Activated CD8-positive, alpha-beta memory T cell treated with anti-CD3 and anti-CD28 coated beads for 1 hour (primary cell): ENCODE results near the gene SCIMP.
"Not testable (repeated sequence)": the region's sequence is repeated elsewhere in the genome, so short reads cannot be mapped to it uniquely, and the experiment has no call there.

Experiments used
- DNase-seq, 2 donors: peaks; one replicate each; pipeline ENCODE4 v3.0.0-alpha.2; 2020; ENCODE audit warnings: low read depth in 1 of 2; ENCODE audit errors: extremely low read depth in 1 of 2

Gene SCIMP

GRCh38 chr17:5238333-5238732 is 3.7 kb upstream of the SCIMP start:
- no peak for DNase-seq

- no peak for DNase-seq
Observed at GRCh38 chr17:5237541-5238016, 2.9 kb upstream of the SCIMP start.

- DNase-seq, result no peak
Observed at GRCh38 chr17:5236938-5237540, 2.4 kb upstream of the SCIMP start.

DNA sequence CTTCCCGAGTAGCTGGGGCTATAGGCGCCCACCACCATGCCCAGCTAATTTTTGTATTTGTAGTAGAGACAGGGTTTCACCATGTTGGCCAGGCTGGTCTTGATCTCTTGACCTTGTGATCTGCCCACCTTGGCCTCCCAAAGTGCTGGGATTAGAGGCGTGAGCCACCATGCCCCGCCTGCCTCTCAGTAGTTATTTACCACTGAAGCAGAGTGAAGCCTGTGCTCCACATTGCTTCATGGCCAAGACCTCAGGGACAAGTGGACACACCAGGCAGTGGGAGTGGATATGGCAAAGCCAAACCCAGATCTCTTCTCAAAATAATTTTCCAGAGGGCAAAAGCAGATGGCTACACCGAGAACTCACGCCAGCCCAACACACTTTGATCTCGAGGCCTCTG is 1.2 kb downstream of the SCIMP start:
- not testable (repeated sequence) for DNase-seq

DNA sequence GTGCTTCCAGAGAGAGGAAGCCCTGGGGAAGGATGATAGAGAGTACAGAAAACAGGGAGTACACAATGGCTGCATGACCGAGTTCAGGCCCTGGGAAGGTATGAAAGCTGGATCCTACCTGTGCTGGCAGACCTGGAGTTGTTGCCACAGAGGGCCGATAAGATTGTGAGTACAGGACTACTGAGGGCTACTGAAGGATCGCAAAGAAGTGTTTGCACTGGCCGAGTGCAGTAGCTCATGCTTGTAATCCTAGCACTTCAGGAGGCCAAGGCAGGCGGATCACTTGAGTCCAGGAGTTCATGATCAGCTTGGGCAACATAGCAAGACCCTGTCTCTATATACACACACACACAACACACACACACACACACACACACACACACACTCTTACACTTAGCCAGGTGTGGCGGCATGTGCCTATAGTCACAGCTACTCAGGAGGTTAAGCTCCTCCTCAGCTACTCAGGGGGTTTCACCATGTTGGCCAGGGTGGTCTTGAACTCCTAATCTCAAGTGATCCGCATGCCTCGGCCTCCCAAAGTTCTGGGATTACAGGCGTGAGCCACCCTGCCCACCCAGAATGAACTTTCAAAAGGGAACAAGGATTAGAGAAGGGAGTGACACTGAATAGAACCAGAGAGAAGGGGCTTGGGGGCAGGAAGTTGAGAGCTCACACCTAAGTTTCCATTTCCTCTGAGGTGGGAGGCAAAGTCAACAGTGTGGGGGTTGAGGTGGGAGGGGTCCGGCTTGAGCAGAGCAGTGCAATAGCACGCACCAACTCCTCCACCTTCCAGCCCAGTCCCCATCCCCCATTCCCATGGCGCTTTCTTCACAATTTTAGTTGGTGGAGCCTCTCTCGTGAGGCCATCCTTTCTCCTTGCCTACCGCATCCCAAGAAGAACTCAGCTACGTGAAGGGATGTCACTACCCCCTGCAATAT is 7.5 kb downstream of the SCIMP start:
- peak in 1 of 2 donors; percentile 16 for DNase-seq

DNA sequence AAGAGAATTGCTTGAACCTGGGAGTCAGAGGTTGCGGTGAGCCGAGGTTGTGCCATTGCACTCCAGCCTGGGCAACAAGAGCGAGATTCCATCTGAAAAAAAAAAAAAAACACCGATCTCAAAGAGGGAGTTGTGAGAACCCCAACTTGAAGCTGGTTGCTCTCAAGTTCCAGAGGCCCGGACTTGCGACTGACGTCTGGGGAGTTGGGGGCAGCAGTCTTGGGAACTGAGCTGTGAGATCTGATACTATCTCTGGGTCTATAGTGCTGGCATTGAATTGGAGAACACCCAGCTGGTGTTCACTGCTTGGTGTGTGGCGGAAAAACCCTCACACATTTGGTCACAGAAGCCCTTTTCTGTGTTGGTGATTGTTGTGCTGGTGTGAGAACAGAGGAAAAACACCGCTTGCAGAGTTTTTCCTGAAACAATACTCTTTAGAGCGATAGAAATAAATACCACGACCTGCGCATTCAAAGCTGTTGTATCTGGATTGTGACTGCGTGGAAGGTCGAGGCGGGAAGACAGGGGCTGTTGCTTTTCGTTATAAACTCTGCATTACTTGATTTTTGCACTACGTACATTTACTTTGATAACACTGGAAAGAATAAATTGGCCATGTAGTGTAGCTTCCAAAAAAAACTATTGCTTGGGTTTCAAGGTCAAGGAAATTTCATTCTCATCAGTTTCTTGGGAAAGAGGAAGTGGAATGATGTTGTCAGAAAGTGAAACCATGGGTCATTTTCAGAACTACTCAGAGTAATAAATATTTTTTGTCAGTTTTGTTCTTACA is 8.8 kb downstream of the SCIMP start:
- DNase-seq, result no peak

DNA sequence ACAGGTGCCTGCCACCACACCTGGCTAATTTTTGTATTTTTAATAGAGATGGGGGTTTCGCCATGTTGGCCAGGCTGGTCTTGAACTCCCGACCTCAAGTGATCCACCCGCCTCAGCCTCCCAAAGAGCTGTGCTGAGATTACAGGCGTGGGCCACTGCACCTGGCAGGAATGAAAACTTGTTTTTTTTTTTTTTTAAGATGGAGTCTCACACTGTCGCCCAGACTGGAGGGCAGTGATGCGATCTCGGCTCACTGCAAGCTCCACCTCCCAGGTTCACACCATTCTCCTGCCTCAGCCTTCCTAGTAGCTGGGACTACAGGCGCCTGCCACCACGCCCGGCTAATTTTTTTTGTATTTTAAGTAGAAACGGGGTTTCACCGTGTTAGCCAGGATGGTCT is 12.7 kb downstream of the SCIMP start:
- not testable (repeated sequence) for DNase-seq

GRCh38 chr17:5220074-5220473 is 14.6 kb downstream of the SCIMP start:
- DNase-seq, result no peak

- no peak for DNase-seq
Observed at GRCh38 chr17:5219536-5219935, 15.1 kb downstream of the SCIMP start.

DNA sequence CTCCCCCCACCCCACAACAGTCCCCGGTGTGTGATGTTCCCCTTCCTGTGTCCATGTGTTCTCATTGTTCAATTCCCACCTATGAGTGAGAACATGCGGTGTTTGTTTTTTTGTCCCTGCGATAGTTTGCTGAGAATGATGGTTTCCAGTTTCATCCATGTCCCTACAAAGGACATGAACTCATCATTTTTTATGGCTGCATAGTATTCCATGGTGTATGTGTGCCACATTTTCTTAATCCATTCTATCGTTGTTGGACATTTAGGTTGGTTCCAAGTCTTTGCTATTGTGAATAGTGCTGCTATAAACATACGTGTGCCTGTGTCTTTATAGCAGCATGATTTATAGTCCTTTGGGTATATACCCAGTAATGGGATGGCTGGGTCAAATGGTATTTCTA is 17.1 kb downstream of the SCIMP start:
- not testable (repeated sequence) for DNase-seq

- no peak for DNase-seq
Observed at GRCh38 chr17:5211458-5211857, 23.2 kb downstream of the SCIMP start.

GRCh38 chr17:5210614-5211252 is 23.9 kb downstream of the SCIMP start:
- DNase-seq, result no peak

DNA sequence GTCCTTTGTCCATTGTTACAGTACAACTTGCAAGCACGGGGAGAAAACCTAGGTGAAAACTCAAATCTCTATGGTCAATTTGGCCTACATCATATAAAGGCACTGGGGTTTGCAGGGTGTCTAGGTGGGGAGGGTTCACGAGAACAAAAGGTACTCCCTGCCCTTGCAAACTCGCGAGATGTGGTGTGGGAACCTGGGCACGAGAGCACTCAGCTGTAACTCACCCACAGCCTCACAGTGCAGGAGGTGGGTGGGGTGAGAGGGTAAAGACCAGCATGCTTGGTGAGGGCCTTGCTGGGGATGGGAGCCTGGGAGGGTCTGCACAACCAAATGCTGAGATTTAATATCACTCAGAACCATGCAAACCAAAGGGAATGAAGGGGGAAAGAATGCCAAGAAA is 24.6 kb downstream of the SCIMP start:
- DNase-seq, result no peak

DNA sequence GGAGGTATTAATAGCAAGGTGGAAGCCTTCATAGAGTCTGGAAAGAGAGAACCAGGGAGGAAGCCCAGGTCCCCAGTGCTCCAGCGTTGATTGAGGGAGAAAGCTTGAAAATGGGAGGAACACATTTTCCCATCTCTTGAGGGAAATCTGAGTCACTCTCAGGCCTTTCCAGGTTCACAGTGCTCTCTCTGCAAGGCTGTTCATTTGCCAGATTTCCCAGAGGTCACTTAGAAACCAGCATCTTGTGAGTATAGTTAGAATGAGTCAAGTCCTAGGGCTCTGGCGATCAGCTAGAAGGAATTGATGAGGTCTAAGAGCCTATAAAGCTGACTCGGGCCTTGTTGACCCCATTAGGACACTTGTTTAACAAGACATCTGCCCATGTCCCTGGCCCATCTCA is 25.3 kb downstream of the SCIMP start:
- no peak for DNase-seq

- DNase-seq, result no peak
Observed at GRCh38 chr17:5203908-5204294, 30.8 kb downstream of the SCIMP start.

DNA sequence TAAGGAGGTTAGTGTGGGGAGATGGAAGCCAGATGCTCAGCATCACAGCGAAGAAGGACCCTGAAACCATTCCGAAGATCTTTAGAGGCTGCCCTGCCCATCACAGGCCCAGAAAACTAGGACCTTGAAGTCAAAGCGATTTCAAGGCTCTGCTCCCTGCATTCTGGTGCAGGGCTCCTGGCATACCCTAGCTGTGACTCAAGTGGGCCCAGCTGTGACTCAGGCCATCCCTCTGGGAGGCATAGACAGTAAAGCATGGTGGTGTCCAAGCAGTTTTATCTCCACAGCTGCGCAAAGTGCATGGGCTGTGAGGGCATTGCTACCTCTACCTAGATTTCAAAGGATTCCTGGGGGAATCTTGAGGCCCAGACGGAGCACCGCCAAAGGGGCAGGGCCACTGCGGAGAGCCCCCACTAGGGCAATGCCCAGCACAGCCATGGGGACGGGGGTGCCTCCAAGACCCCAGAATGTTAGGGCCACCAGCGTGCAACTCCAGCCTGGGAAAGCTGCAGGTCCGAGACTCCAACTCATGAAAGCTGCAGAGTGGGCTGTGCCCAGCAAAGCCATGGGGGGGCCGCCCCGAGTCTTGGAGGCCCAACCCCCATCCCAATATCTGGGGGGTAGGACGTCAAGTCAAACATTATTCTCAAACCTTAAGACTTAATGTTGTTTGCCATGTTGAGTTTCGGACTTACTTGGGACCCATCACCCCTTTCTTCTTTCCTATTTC is 31.3 kb downstream of the SCIMP start:
- no peak for DNase-seq

DNA sequence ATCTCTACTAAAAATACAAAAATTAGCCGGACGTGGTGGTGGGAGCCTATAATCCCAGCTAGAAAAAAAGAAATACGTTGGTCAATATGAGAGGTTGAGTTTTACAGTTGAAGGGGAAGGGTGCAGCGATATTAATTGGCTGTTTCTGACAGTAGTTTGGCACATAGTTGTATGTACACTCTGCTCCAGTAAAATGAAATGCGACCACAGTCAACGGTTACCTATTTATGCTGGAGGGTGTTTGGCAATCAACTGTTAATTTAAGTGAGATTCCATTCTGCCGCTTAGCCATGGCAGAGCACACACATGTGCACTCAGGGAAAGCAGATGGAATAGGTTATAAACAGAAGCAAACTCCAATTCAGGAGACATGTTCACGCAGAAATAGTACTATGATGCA is 33.6 kb downstream of the SCIMP start:
- DNase-seq, result no peak

GRCh38 chr17:5200360-5200759 is 34.3 kb downstream of the SCIMP start:
- no peak for DNase-seq

DNA sequence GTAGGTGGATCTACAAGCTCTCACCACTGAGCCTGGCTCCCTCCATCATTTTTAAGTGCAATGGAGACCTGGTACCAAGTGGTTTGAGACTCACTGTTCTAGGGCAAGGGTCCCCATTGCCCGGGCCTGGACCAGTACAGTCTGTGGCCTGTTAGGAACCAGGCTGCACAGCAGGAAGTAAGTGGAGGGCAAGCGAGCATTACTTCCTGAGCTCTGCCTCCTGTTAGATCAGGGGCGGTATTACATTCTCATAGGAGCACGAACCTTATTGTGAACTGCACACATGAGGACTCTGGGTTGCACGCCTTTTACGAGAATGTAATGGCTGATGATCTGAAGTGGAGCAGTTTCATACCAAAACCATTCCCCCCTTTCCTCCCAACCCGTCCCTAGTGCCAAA is 36.2 kb downstream of the SCIMP start:
- no peak for DNase-seq

- no peak for DNase-seq
Observed at GRCh38 chr17:5194346-5194745, 40.3 kb downstream of the SCIMP start.
